GM12892 (cell line): ENCODE results near the gene CRLF2.

ENCODE experiments used
- POLR2A ChIP-seq: IDR thresholded peaks from 2 replicates; pipeline ENCODE4 v1.6.1; 2011; ENCODE audit warnings: low read depth, low read length, control low read depth
- POLR2AphosphoS5 ChIP-seq: IDR thresholded peaks from 2 replicates; pipeline ENCODE4 v1.6.1; 2011; ENCODE audit warnings: low read depth, low read length, control low read depth
- TAF1 ChIP-seq: IDR thresholded peaks from 2 replicates; pipeline ENCODE4 v1.6.1; 2011; ENCODE audit warnings: low read depth, mild to moderate bottlenecking, control low read depth, low read length, borderline replicate concordance

- TF ChIP-seq POLR2A (no peak), POLR2AphosphoS5 (no peak), TAF1 (no peak)
Observed at GRCh38 chrX:1147611-1148515, 64.6 kb downstream of the CRLF2 start.
